GM12878 (cell line): Measurements from ENCODE around the gene RPS3A. TPM values are rescaled to one million over a fixed set of nuclear protein-coding genes. Genes with fewer than 3 reads are reported as not detected.

Source experiments
- ATAC-seq: fragments of 200-7000 bp; cut with Tn5 transposase; 3 replicates; pipeline ENCODE4 v1.9.1; 2020; ENCODE audit warnings: mild to moderate bottlenecking, moderate library complexity
- BruUV-seq: library from RNA; stranded (reverse); fragments of 400-500 nt; replicated peaks from 2 replicates; lab custom pipeline; 2021; lab: Mats Ljungman, UMichigan
- CTCF ChIA-PET: fragments of 300-600 bp; sonication (Branson Sonifier 250); formaldehyde crosslinking; extraction: SDS; loops from one replicate; lab custom pipeline; 2021; ENCODE audit warnings: inconsistent platforms; lab: Yijun Ruan, JAX
- POLR2A ChIA-PET: fragments of 350-600 bp; formaldehyde crosslinking; extraction: SDS; loops from one replicate; lab custom pipeline; 2021; ENCODE audit warnings: inconsistent platforms; lab: Charles Lee
- RAD21 ChIA-PET: fragments of 300-600 bp; sonication (Branson Sonifier 250); formaldehyde crosslinking; loops from one replicate; lab custom pipeline; 2023; ENCODE audit warnings: antibody characterized with exemption; ENCODE audit not compliant: unreplicated experiment; lab: Charles Lee
- SMC1A ChIA-PET: fragments of 300-600 bp; sonication (Branson Sonifier 250); formaldehyde crosslinking; loops from one replicate; lab custom pipeline; 2023; ENCODE audit not compliant: unreplicated experiment, uncharacterized antibody; lab: Charles Lee
- DNase-seq: peaks from one replicate; pipeline ENCODE4 v3.0.0-alpha.2; 2011; ENCODE audit warnings: low read depth, low spot score
- FAIRE-seq: peaks from 3 replicates; lab custom pipeline; 2011; peaks lifted over from hg19 to GRCh38; lab: Jason Lieb, UNC
- H2AFZ ChIP-seq: 2 replicates; pipeline ENCODE4 v1.6.0; 2011; ENCODE audit warnings: low read depth, low read length, control low read depth; ENCODE audit not compliant: control insufficient read depth
- H3K27ac ChIP-seq: 2 replicates; pipeline ENCODE4 v1.5.1; 2011; ENCODE audit warnings: control low read depth; ENCODE audit not compliant: control insufficient read depth, insufficient read depth
- H3K27me3 ChIP-seq, 2 experiments: replicated peaks in 1 of 2; 2 replicates each; pipeline versions ENCODE4 v1.6.0 to v1.6.1; 2011; ENCODE audit warnings: low read length in 1 of 2; ENCODE audit not compliant: control insufficient read depth in 2 of 2, insufficient read depth in 2 of 2
- H3K36me3 ChIP-seq, 2 experiments: 2 replicates each; pipeline ENCODE4 v1.5.1; 2011; ENCODE audit warnings: low read length in 1 of 2; ENCODE audit not compliant: control insufficient read depth in 2 of 2, insufficient read depth in 2 of 2
- H3K4me1 ChIP-seq: 2 replicates; pipeline ENCODE4 v1.6.1; 2011; ENCODE audit warnings: mild to moderate bottlenecking, low read length, moderate library complexity, mixed read lengths; ENCODE audit not compliant: control insufficient read depth, insufficient read depth
- H3K4me2 ChIP-seq: 2 replicates; pipeline ENCODE4 v1.6.0; 2011; ENCODE audit warnings: control low read depth; ENCODE audit not compliant: control insufficient read depth, insufficient read depth
- H3K4me3 ChIP-seq: fragments of 200-600 bp; sonication (generic); 2 replicates; pipeline ENCODE4 v1.5.1; 2016
- H3K79me2 ChIP-seq: 2 replicates; pipeline ENCODE4 v1.6.0; 2011; ENCODE audit warnings: low read length; ENCODE audit not compliant: control insufficient read depth, insufficient read depth
- H3K9ac ChIP-seq: 2 replicates; pipeline ENCODE4 v1.8.0; 2011; ENCODE audit warnings: low read length, control low read depth, mixed read lengths; ENCODE audit not compliant: control insufficient read depth, insufficient read depth
- H3K9me3 ChIP-seq: replicated peaks from 3 replicates; pipeline ENCODE4 v1.5.1; 2011; ENCODE audit warnings: mild to moderate bottlenecking, low read length; ENCODE audit not compliant: control insufficient read depth, insufficient read depth
- H4K20me1 ChIP-seq: 2 replicates; pipeline ENCODE4 v1.6.0; 2011; ENCODE audit not compliant: control insufficient read depth, insufficient read depth
- ASH2L ChIP-seq: fragments of 300-600, 200-600 bp; sonication (generic); IDR thresholded peaks from 2 replicates; pipeline ENCODE4 v1.6.1; 2017; ENCODE audit warnings: low read depth, mild to moderate bottlenecking, borderline replicate concordance
- BCL11A ChIP-seq: IDR thresholded peaks from 2 replicates; pipeline ENCODE4 v1.6.1; 2011; ENCODE audit warnings: low read depth, low read length
- IRF4 ChIP-seq: IDR thresholded peaks from 2 replicates; pipeline ENCODE4 v1.6.1; 2011; ENCODE audit warnings: low read depth, low read length
- KLF5 ChIP-seq: fragments of 450-650 bp; IDR thresholded peaks from 2 replicates; pipeline ENCODE4 v1.6.1; 2014; ENCODE audit warnings: mild to moderate bottlenecking; ENCODE audit not compliant: partially characterized antibody
- LARP7 ChIP-seq: fragments of 450-650 bp; IDR thresholded peaks from 2 replicates; pipeline ENCODE4 v1.6.1; 2017; ENCODE audit warnings: mild to moderate bottlenecking
- MAX ChIP-seq: IDR thresholded peaks from 2 replicates; pipeline ENCODE4 v1.6.1; 2012; ENCODE audit warnings: low read depth, low read length, improper control_type of control experiment
- MTA2 ChIP-seq: fragments of 450-650 bp; IDR thresholded peaks from 2 replicates; pipeline ENCODE4 v1.6.1; 2016; ENCODE audit warnings: low read depth, mild to moderate bottlenecking, moderate library complexity
- NFYB ChIP-seq: IDR thresholded peaks from 2 replicates; pipeline ENCODE4 v1.6.1; 2011; ENCODE audit warnings: low read depth, mild to moderate bottlenecking, low read length, improper control_type of control experiment, moderate library complexity; ENCODE audit not compliant: insufficient read depth
- PKNOX1 ChIP-seq: fragments of 450-650 bp; IDR thresholded peaks from 2 replicates; pipeline ENCODE4 v1.6.1; 2016; ENCODE audit warnings: mild to moderate bottlenecking
- PML ChIP-seq: IDR thresholded peaks from 2 replicates; pipeline ENCODE4 v1.6.1; 2012; ENCODE audit warnings: low read length, inconsistent platforms
- RB1 ChIP-seq: fragments of 450-650 bp; formaldehyde crosslinking; IDR thresholded peaks from 2 replicates; pipeline ENCODE4 v1.6.1; 2017; ENCODE audit warnings: mild to moderate bottlenecking, borderline replicate concordance
- REST ChIP-seq: IDR thresholded peaks from 2 replicates; pipeline ENCODE4 v1.6.1; 2012; ENCODE audit warnings: mild to moderate bottlenecking, low read depth, low read length
- SREBF2 ChIP-seq: IDR thresholded peaks from 2 replicates; pipeline ENCODE4 v1.6.1; 2012; ENCODE audit warnings: mild to moderate bottlenecking, low read length
- SUPT20H ChIP-seq: IDR thresholded peaks from 2 replicates; pipeline ENCODE4 v1.6.1; 2011; ENCODE audit warnings: low read depth, mild to moderate bottlenecking, low read length, moderate library complexity, borderline replicate concordance; ENCODE audit not compliant: control insufficient read depth
- TCF12 ChIP-seq: IDR thresholded peaks from 2 replicates; pipeline ENCODE4 v1.6.1; 2011; ENCODE audit warnings: low read depth, mild to moderate bottlenecking, low read length
- WGBS: methylation state at CpG from one replicate; pipeline ENCODE4 v1.1.6; 2016; ENCODE audit warnings: low lambda C conversion rate; ENCODE audit not compliant: insufficient replicate concordance, insufficient coverage; ENCODE audit errors: missing lambda C conversion rate; 5-methylcytosine and 5-hydroxymethylcytosine counted together
- in situ Hi-C: fragments of 300-500 bp; cut with MboI; formaldehyde crosslinking; loops from 9 replicates; pipeline ENCODE4 v1.14.3; 2018; ENCODE audit warnings: mixed read lengths
- intact Hi-C: fragments of 100-400 bp; cut with micrococcal nuclease; formaldehyde crosslinking; loops from one replicate; pipeline ENCODE4 v1.14.2; 2022; ENCODE audit not compliant: unreplicated experiment
- polyA plus RNA-seq, 11 experiments: library from polyadenylated mRNA; depleted of rRNA in 4 of 11; unstranded in 6 of 11; stranded (reverse) in 5 of 11; fragments of >200 nt; fragmentation: Nextera tagmentation in 4 of 11; fragmentation: Illumina TruSeq in 1 of 11; extraction: Ambion mirVana in 4 of 11; extraction: Trizol in 1 of 11; gene quantifications; 1 replicate in 1 of 11; 2 replicates in 10 of 11; pipeline versions ENCODE4 v1.2.1 to v1.2.3, GENCODE V29; 2011 to 2016; ENCODE audit warnings: inconsistent platforms in 2 of 11, missing spikeins in 2 of 11, low read depth in 1 of 11
- total RNA-seq, 4 experiments: library from RNA; depleted of rRNA in 3 of 4; stranded (reverse); fragments of >200 nt in 3 of 4; fragmentation: Illumina TruSeq in 1 of 4; extraction: Trizol in 1 of 4; gene quantifications; 2 replicates each; pipeline versions ENCODE4 v1.2.1 to v1.2.3, GENCODE V29; 2013 to 2021
- TF ChIP-seq, protein P1 (sequence below): IDR thresholded peaks from 2 replicates; pipeline ENCODE4 v1.6.1; 2011; ENCODE audit warnings: low read depth, low read length, improper control_type of control experiment, borderline replicate concordance
- TF ChIP-seq, protein P2 (sequence below): IDR thresholded peaks from 2 replicates; pipeline ENCODE4 v1.6.1; 2011; ENCODE audit warnings: borderline replicate concordance, low read depth, mild to moderate bottlenecking, moderate library complexity, mixed read lengths, low read length; ENCODE audit not compliant: insufficient read depth; ENCODE audit errors: extremely low read length

The RPS3A gene
- total and polyA plus RNA-seq, 10 of the 15 experiments (the other 5 are each of a cell fraction or from before 2014, with no cell fraction given): 1,754 to 5,827 (median 3,527) TPM

DNA sequence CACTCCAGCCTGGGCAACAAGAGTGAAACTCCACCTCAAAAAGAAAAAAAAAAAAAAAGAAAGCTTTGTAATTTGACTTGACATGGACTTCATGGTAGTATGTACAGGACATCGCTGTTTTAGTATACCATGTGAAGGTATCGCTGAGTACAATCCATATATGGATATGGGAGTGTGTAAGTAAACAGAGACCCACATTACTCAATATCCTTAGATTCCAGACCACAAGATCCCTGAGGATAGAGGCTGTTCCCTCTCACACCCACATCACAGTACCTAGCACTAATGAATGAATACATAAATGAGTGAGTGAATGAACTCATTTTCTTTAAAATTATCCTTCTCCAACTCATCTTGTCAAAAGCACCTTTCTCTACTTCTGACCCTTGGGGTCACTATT, 8.4 kb upstream of the RPS3A start:
- 97% methylated on average over 2 of the region's 2 CpGs for WGBS
- ChIA-PET POLR2A (interaction anchor here (0.6 to 0.7 kb wide), 2 partner anchors 638 to 1171 kb away, joined by 3 read pairs; no protein-coding TSS in a partner anchor), RAD21 (no interaction called here), SMC1A (interaction anchor here (0.9 kb wide), 1 partner anchor 19 kb away, joined by 3 read pairs; no protein-coding TSS in a partner anchor), CTCF (interaction anchor here (0.7 to 1.0 kb wide), 2 partner anchors 12 to 28 kb away, joined by 3 read pairs; no protein-coding TSS in a partner anchor)
- BruUV-seq: no TSS peak
- Histone ChIP-seq H3K79me2 (no peaks in the 10 kb centered on the region), H3K27ac (no peak overlapping the region), H3K9ac (no peak overlapping the region), H3K27me3 (no peaks in the 10 kb centered on the region), H3K36me3 (no peaks in the 10 kb centered on the region), H3K4me3 (no peak overlapping the region), H3K9me3 (no peaks in the 10 kb centered on the region), H3K4me1 (peaks cover 4% of the 10 kb centered on the region; the same call in 1 of the 2 replicates), H4K20me1 (no peaks in the 10 kb centered on the region), H2AFZ (no peak overlapping the region), H3K4me2 (no peak overlapping the region)
- FAIRE-seq (no peak), ATAC-seq (no peak), DNase-seq (no peak)
- in situ Hi-C loops: no loop called here
- TF ChIP-seq MAX (no peak), IRF4 (no peak), PKNOX1 (no peak), SUPT20H (no peak), KLF5 (no peak), MTA2 (no peak), RB1 (no peak), ASH2L (no peak), SREBF2 (no peak), LARP7 (no peak), NFYB (no peak), PML (no peak), TCF12 (no peak), BCL11A (no peak), REST (no peak)
- TF ChIP-seq, protein P1, sequence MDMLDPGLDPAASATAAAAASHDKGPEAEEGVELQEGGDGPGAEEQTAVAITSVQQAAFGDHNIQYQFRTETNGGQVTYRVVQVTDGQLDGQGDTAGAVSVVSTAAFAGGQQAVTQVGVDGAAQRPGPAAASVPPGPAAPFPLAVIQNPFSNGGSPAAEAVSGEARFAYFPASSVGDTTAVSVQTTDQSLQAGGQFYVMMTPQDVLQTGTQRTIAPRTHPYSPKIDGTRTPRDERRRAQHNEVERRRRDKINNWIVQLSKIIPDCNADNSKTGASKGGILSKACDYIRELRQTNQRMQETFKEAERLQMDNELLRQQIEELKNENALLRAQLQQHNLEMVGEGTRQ: no peak
- TF ChIP-seq, protein P2, sequence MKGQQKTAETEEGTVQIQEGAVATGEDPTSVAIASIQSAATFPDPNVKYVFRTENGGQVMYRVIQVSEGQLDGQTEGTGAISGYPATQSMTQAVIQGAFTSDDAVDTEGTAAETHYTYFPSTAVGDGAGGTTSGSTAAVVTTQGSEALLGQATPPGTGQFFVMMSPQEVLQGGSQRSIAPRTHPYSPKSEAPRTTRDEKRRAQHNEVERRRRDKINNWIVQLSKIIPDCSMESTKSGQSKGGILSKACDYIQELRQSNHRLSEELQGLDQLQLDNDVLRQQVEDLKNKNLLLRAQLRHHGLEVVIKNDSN: no peak
- intact Hi-C loops: no loop called here
